ENCODE measurements around the gene KLRF2. TPM values are rescaled to one million over a fixed set of nuclear protein-coding genes. Genes with fewer than 3 reads are reported as not detected.

The KLRF2 gene
- total RNA-seq, 1 experiment from 2014 or later: not detected

- DNase-seq (ENCODE audit: low read depth): no peak
- in situ Hi-C loops (cut with HindIII; ENCODE audit: low pct_unique_long_range_greater_than_20kb, low sequenced_read_pairs): no loop called here
These were observed 684 bp upstream of the KLRF2 start for GRCh38 chr12:9880532-9881078.

GRCh38 chr12:9881988-9882387 is 699 bp downstream of the KLRF2 start:
- DNase-seq (ENCODE audit: low read depth): no peak
- in situ Hi-C loops (cut with HindIII; ENCODE audit: low pct_unique_long_range_greater_than_20kb, low sequenced_read_pairs): no loop called here

GRCh38 chr12:9883175-9883574 is 1.9 kb downstream of the KLRF2 start:
- no peak for DNase-seq (ENCODE audit: low read depth)
- in situ Hi-C loops (cut with HindIII; ENCODE audit: low pct_unique_long_range_greater_than_20kb, low sequenced_read_pairs): no loop called here

- in situ Hi-C loops (cut with HindIII; ENCODE audit: low pct_unique_long_range_greater_than_20kb, low sequenced_read_pairs): no loop called here
- DNase-seq (ENCODE audit: low read depth): no peak
These were observed 7.5 kb downstream of the KLRF2 start for GRCh38 chr12:9888665-9889273.

GRCh38 chr12:9895215-9895971 is 14.1 kb downstream of the KLRF2 start:
- in situ Hi-C loops (cut with HindIII; ENCODE audit: low pct_unique_long_range_greater_than_20kb, low sequenced_read_pairs): no loop called here
- DNase-seq (ENCODE audit: low read depth): no peak

- in situ Hi-C loops (cut with HindIII; ENCODE audit: low pct_unique_long_range_greater_than_20kb, low sequenced_read_pairs): no loop called here
- no peak for DNase-seq (ENCODE audit: low read depth)
These were observed 16.2 kb downstream of the KLRF2 start for GRCh38 chr12:9897535-9897934.

- in situ Hi-C loops (cut with HindIII; ENCODE audit: low pct_unique_long_range_greater_than_20kb, low sequenced_read_pairs): no loop called here
- DNase-seq (ENCODE audit: low read depth): no peak
These were observed 17.9 kb downstream of the KLRF2 start for GRCh38 chr12:9899209-9899608.

GRCh38 chr12:9900930-9901329 is 19.6 kb downstream of the KLRF2 start:
- DNase-seq (ENCODE audit: low read depth): no peak
- in situ Hi-C loops (cut with HindIII; ENCODE audit: low pct_unique_long_range_greater_than_20kb, low sequenced_read_pairs): no loop called here

GRCh38 chr12:9902539-9903228 is 21.4 kb downstream of the KLRF2 start:
- in situ Hi-C loops (cut with HindIII; ENCODE audit: low pct_unique_long_range_greater_than_20kb, low sequenced_read_pairs): no loop called here
- no peak for DNase-seq (ENCODE audit: low read depth)

GRCh38 chr12:9906873-9907272 is 25.6 kb downstream of the KLRF2 start:
- no peak for DNase-seq (ENCODE audit: low read depth)
- in situ Hi-C loops (cut with HindIII; ENCODE audit: low pct_unique_long_range_greater_than_20kb, low sequenced_read_pairs): no loop called here

GRCh38 chr12:9907769-9908168 is 26.5 kb downstream of the KLRF2 start:
- in situ Hi-C loops (cut with HindIII; ENCODE audit: low pct_unique_long_range_greater_than_20kb, low sequenced_read_pairs): no loop called here

GRCh38 chr12:9908350-9908749 is 27.1 kb downstream of the KLRF2 start:
- in situ Hi-C loops (cut with HindIII; ENCODE audit: low pct_unique_long_range_greater_than_20kb, low sequenced_read_pairs): no loop called here
- no peak for DNase-seq (ENCODE audit: low read depth)

More at GRCh38 chr12:9907769-9908168, 26.5 kb downstream of the KLRF2 start:
- no peak for DNase-seq (ENCODE audit: low read depth)

GRCh38 chr12:9909724-9910123 is 28.4 kb downstream of the KLRF2 start:
- no peak for DNase-seq (ENCODE audit: low read depth)
- in situ Hi-C loops (cut with HindIII; ENCODE audit: low pct_unique_long_range_greater_than_20kb, low sequenced_read_pairs): no loop called here

- in situ Hi-C loops (cut with HindIII; ENCODE audit: low pct_unique_long_range_greater_than_20kb, low sequenced_read_pairs): no loop called here
- peak; percentile 19 for DNase-seq (ENCODE audit: low read depth)
These were observed 29.6 kb downstream of the KLRF2 start for GRCh38 chr12:9910716-9911421.

GRCh38 chr12:9911708-9912107 is 30.4 kb downstream of the KLRF2 start:
- DNase-seq (ENCODE audit: low read depth): no peak
- in situ Hi-C loops (cut with HindIII; ENCODE audit: low pct_unique_long_range_greater_than_20kb, low sequenced_read_pairs): no loop called here

- no peak for DNase-seq (ENCODE audit: low read depth)
- in situ Hi-C loops (cut with HindIII; ENCODE audit: low pct_unique_long_range_greater_than_20kb, low sequenced_read_pairs): no loop called here
These were observed 38.2 kb downstream of the KLRF2 start for GRCh38 chr12:9919443-9919842.

- no peak for DNase-seq (ENCODE audit: low read depth)
- in situ Hi-C loops (cut with HindIII; ENCODE audit: low pct_unique_long_range_greater_than_20kb, low sequenced_read_pairs): no loop called here
These were observed 39.2 kb downstream of the KLRF2 start for GRCh38 chr12:9920451-9920850.

- no peak for DNase-seq (ENCODE audit: low read depth)
- in situ Hi-C loops (cut with HindIII; ENCODE audit: low pct_unique_long_range_greater_than_20kb, low sequenced_read_pairs): no loop called here
These were observed 41.1 kb downstream of the KLRF2 start for GRCh38 chr12:9922429-9922828.

Measured in Caki2 (cell line).